Epithelial cell of esophagus (primary cell): Measurements from ENCODE around the gene CDNF.
A peak's percentile ranks its signal among the peaks of the same experiment; 100 is the strongest.
"Not testable (repeated sequence)": the region's sequence is repeated elsewhere in the genome, so short reads cannot be mapped to it uniquely, and the experiment has no call there.

Experiments used
- DNase-seq: peaks from one replicate; pipeline ENCODE4 v3.0.0; 2010; ENCODE audit warnings: low read depth
- H3K4me3 ChIP-seq: 2 replicates; pipeline ENCODE4 v1.5.1; 2011; ENCODE audit warnings: mild to moderate bottlenecking, low read length, control low read depth
- CTCF ChIP-seq: IDR thresholded peaks from 2 replicates; pipeline ENCODE4 v1.5.1; 2011; ENCODE audit warnings: low read depth, mild to moderate bottlenecking, low read length, control low read depth, inconsistent platforms; ENCODE audit not compliant: insufficient read depth; ENCODE audit errors: missing control alignments

Gene CDNF

GRCh38 chr10:14876764-14877163, 38.9 kb upstream of the CDNF start:
- no peak for TF ChIP-seq CTCF
- H3K4me3 ChIP-seq = peak overlapping the region; percentile 96
- no peak for DNase-seq

- no peak for DNase-seq
- H3K4me3 ChIP-seq = no peak overlapping the region
- no peak for TF ChIP-seq CTCF
Measured at GRCh38 chr10:14875941-14876340, 38.1 kb upstream of the CDNF start.

- no peak overlapping the region for H3K4me3 ChIP-seq
- DNase-seq = peak; percentile 36
- TF ChIP-seq CTCF = no peak
Measured at GRCh38 chr10:14873090-14873760, 35.4 kb upstream of the CDNF start.

- not testable (repeated sequence) for H3K4me3 ChIP-seq, DNase-seq
Measured at GRCh38 chr10:14864871-14865270, 27.0 kb upstream of the CDNF start.

GRCh38 chr10:14864466-14864865, 26.6 kb upstream of the CDNF start:
- not testable (repeated sequence) for DNase-seq, H3K4me3 ChIP-seq

GRCh38 chr10:14860791-14861190, 23.0 kb upstream of the CDNF start:
- H3K4me3 ChIP-seq = no peak overlapping the region
- no peak for TF ChIP-seq CTCF
- no peak for DNase-seq

GRCh38 chr10:14859775-14860174, 21.9 kb upstream of the CDNF start:
- no peak overlapping the region for H3K4me3 ChIP-seq
- no peak for TF ChIP-seq CTCF
- DNase-seq = no peak

- TF ChIP-seq CTCF = no peak
- H3K4me3 ChIP-seq = no peak overlapping the region
- DNase-seq = no peak
Measured at GRCh38 chr10:14859043-14859442, 21.2 kb upstream of the CDNF start.
